Thyroid gland (tissue), 4 donors: ENCODE data around the gene COPS9.

Experiments
- POLR2A ChIP-seq, 2 donors: fragments of 450-650 bp; IDR thresholded peaks; one replicate each; pipeline ENCODE4 v1.6.1; 2017; ENCODE audit warnings: antibody characterized with exemption in 2 of 2, mild to moderate bottlenecking in 2 of 2, moderate library complexity in 1 of 2
- TF ChIP-seq, protein P1 (sequence below), 6 experiments: fragments of 200-600 bp in 3 of 6; fragments of 450-650 bp in 3 of 6; sonication (generic) in 3 of 6; IDR thresholded peaks; one replicate each; pipeline ENCODE4 v1.5.1; 2016 to 2019; ENCODE audit warnings: antibody characterized with exemption in 6 of 6, mild to moderate bottlenecking in 2 of 6, inconsistent platforms in 1 of 6, moderate library complexity in 1 of 6

DNA sequence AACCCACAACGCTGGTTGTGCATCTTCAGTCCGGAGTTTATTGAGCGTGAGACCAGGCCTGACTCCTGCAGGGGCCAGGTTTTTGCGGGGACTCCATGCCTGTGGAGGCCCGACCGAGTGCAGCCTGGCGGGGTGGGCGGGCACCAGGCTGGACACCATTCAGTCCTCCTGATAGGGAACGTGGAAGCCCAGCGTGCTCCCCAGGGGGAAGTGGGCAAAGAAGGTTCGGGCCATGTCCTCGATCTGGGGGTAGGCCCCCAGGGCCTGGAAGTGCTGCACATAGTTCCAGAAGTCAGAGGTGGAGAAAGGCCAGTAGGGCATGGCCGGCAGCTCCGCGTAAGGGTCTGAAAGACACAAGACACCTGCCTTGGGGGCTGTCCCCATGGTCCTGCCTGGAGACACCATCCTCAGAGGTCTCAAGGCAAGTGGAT, 2.9 kb upstream of the COPS9 start:
- TF ChIP-seq POLR2A (IDR thresholded peaks at IDR 0.05): no peak
- TF ChIP-seq, protein P1, sequence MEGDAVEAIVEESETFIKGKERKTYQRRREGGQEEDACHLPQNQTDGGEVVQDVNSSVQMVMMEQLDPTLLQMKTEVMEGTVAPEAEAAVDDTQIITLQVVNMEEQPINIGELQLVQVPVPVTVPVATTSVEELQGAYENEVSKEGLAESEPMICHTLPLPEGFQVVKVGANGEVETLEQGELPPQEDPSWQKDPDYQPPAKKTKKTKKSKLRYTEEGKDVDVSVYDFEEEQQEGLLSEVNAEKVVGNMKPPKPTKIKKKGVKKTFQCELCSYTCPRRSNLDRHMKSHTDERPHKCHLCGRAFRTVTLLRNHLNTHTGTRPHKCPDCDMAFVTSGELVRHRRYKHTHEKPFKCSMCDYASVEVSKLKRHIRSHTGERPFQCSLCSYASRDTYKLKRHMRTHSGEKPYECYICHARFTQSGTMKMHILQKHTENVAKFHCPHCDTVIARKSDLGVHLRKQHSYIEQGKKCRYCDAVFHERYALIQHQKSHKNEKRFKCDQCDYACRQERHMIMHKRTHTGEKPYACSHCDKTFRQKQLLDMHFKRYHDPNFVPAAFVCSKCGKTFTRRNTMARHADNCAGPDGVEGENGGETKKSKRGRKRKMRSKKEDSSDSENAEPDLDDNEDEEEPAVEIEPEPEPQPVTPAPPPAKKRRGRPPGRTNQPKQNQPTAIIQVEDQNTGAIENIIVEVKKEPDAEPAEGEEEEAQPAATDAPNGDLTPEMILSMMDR (IDR thresholded peaks at IDR 0.05): no peak
